ENCODE measurements around the gene TRA2B. TPM values are rescaled to one million over a fixed set of nuclear protein-coding genes. Genes with fewer than 3 reads are reported as not detected.

Gene TRA2B
- total RNA-seq, 1 donor from 2014 or later = 228 TPM

- Mint-ChIP-seq H3K36me3 (no peaks in the 10 kb centered on the region), H3K27me3 (ENCODE audit: low read depth) (peaks cover 8% of the 10 kb centered on the region), H3K27ac (no peak overlapping the region), H3K4me1 (no peaks in the 10 kb centered on the region), H3K4me3 (no peak overlapping the region), H3K9me3 (no peaks in the 10 kb centered on the region)
- TF ChIP-seq CTCF (IDR thresholded peaks at IDR 0.05; ENCODE audit: unreplicated experiment) = no peak
- DNase-seq (ENCODE audit: low spot score in 2 of 2, unreplicated experiment in 2 of 2) = no peak
Measured at GRCh38 chr3:185960522-185961288, 22.9 kb upstream of the TRA2B start.

- TF ChIP-seq CTCF (IDR thresholded peaks at IDR 0.05; ENCODE audit: unreplicated experiment) = no peak
- Mint-ChIP-seq H3K4me3 (no peak overlapping the region), H3K27me3 (ENCODE audit: low read depth) (peaks cover 11% of the 10 kb centered on the region), H3K27ac (no peak overlapping the region), H3K9me3 (no peaks in the 10 kb centered on the region), H3K4me1 (no peaks in the 10 kb centered on the region), H3K36me3 (no peaks in the 10 kb centered on the region)
- no peak for DNase-seq (ENCODE audit: low spot score in 2 of 2, unreplicated experiment in 2 of 2)
Measured at GRCh38 chr3:185959609-185960521, 22.1 kb upstream of the TRA2B start.

GRCh38 chr3:185958626-185959025 is 20.8 kb upstream of the TRA2B start:
- Mint-ChIP-seq H3K27ac (no peak overlapping the region), H3K27me3 (ENCODE audit: low read depth) (peaks cover 11% of the 10 kb centered on the region), H3K9me3 (no peaks in the 10 kb centered on the region), H3K36me3 (no peaks in the 10 kb centered on the region), H3K4me1 (no peaks in the 10 kb centered on the region), H3K4me3 (no peak overlapping the region)
- no peak for TF ChIP-seq CTCF (IDR thresholded peaks at IDR 0.05; ENCODE audit: unreplicated experiment)
- no peak for DNase-seq (ENCODE audit: low spot score in 2 of 2, unreplicated experiment in 2 of 2)

GRCh38 chr3:185956244-185956643 is 18.4 kb upstream of the TRA2B start:
- peaks cover 15% of the 10 kb centered on the region for H3K27me3 Mint-ChIP-seq (ENCODE audit: low read depth)
- H3K4me1 Mint-ChIP-seq = no peaks in the 10 kb centered on the region
- DNase-seq (ENCODE audit: low spot score in 2 of 2, unreplicated experiment in 2 of 2) = no peak
- TF ChIP-seq CTCF (IDR thresholded peaks at IDR 0.05; ENCODE audit: unreplicated experiment) = no peak
- no peak overlapping the region for H3K4me3 Mint-ChIP-seq
- no peaks in the 10 kb centered on the region for H3K9me3 Mint-ChIP-seq
- H3K27ac Mint-ChIP-seq = no peak overlapping the region
- H3K36me3 Mint-ChIP-seq = no peaks in the 10 kb centered on the region

- H3K4me3 Mint-ChIP-seq = no peak overlapping the region
- H3K27ac Mint-ChIP-seq = no peak overlapping the region
- no peak for DNase-seq (ENCODE audit: low spot score in 2 of 2, unreplicated experiment in 2 of 2)
- no peaks in the 10 kb centered on the region for H3K9me3 Mint-ChIP-seq
- TF ChIP-seq CTCF (IDR thresholded peaks at IDR 0.05; ENCODE audit: unreplicated experiment) = no peak
- no peaks in the 10 kb centered on the region for H3K4me1 Mint-ChIP-seq
- H3K36me3 Mint-ChIP-seq = no peaks in the 10 kb centered on the region
- peaks cover 21% of the 10 kb centered on the region for H3K27me3 Mint-ChIP-seq (ENCODE audit: low read depth)
Measured at GRCh38 chr3:185954366-185954723, 16.5 kb upstream of the TRA2B start.
